ENCODE results near the gene MBD5. TPM values are rescaled to one million over a fixed set of nuclear protein-coding genes. Genes with fewer than 3 reads are reported as not detected.

MBD5 gene
- total and polyA plus RNA-seq, 5 donors = 5.6 to 37.0 (median 33.9) TPM

- Histone ChIP-seq H3K27me3 (ENCODE audit: control insufficient read depth, insufficient read depth) (no peaks in the 10 kb centered on the region), H3K27ac (ENCODE audit: low read length) (no peak overlapping the region), H3K4me3 (ENCODE audit: low read length) (no peak overlapping the region), H3K9me3 (ENCODE audit: control insufficient read depth, low read length) (no peaks in the 10 kb centered on the region), H3K4me1 (ENCODE audit: control insufficient read depth, insufficient read depth, low read length) (no peaks in the 10 kb centered on the region)
- DNase-seq (no peak), ATAC-seq (no peak)
- intact Hi-C loops (cut with DNase I) = no loop called here
- WGBS = 85% methylated on average over 3 of the region's 3 CpGs
These were observed 458.5 kb downstream of the MBD5 start for GRCh38 chr2:148479398-148479797.

- 46% methylated on average over 4 of the region's 4 CpGs for WGBS
- Histone ChIP-seq H3K4me3 (ENCODE audit: low read length) (no peak overlapping the region), H3K9me3 (ENCODE audit: control insufficient read depth, low read length) (no peaks in the 10 kb centered on the region), H3K4me1 (ENCODE audit: control insufficient read depth, insufficient read depth, low read length) (no peaks in the 10 kb centered on the region), H3K27me3 (ENCODE audit: control insufficient read depth, insufficient read depth) (no peaks in the 10 kb centered on the region), H3K27ac (ENCODE audit: low read length) (no peak overlapping the region)
- DNase-seq = no peak
- intact Hi-C loops (cut with DNase I) = no loop called here
- no peak for ATAC-seq
These were observed 462.8 kb downstream of the MBD5 start for GRCh38 chr2:148483665-148484064.

DNA sequence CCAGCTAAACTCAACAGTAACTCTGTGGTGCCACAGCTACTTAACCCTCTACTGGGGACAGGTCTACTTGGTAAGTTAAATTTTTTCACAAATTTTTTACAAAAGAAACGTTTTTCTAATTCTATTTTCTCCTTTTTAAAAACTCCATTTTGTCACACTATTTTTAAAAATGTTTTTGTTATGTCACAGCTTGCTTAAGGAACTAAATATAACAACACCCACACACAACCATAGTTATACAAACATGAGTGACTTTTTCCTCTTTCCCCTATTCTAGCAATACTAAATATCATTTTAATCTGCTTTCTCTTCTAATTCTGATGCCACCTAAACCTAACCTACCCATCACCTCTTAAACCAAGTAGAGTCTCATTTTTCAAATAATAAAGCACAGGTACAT lies 463.2 kb downstream of the MBD5 start:
- WGBS = 46% methylated on average over 1 of the region's 1 CpG
- Histone ChIP-seq H3K4me3 (ENCODE audit: low read length) (no peak overlapping the region), H3K27me3 (ENCODE audit: control insufficient read depth, insufficient read depth) (no peaks in the 10 kb centered on the region), H3K27ac (ENCODE audit: low read length) (no peak overlapping the region), H3K4me1 (ENCODE audit: control insufficient read depth, insufficient read depth, low read length) (no peaks in the 10 kb centered on the region), H3K9me3 (ENCODE audit: control insufficient read depth, low read length) (no peaks in the 10 kb centered on the region)
- intact Hi-C loops (cut with DNase I) = no loop called here
- DNase-seq (no peak), ATAC-seq (no peak)

DNA sequence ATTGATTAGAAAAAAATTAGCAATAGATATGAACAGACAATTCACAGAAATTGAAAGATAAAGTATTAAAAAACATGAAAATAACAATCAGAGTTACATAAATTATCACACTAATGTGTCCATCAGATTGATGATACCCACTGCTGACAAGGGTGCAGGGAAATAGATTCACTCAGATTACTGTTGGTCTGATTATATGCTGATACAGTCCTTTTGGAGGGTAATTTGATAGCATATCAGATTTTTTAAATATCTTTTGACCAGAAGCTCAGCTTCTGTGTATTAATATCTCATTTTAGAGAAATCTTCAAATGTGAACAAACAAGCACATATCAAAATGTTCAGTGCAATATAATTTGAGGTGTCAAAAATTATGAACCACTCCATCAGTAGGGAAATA lies 465.8 kb downstream of the MBD5 start:
- Histone ChIP-seq H3K27ac (ENCODE audit: low read length) (no peak overlapping the region), H3K4me3 (ENCODE audit: low read length) (no peak overlapping the region), H3K4me1 (ENCODE audit: control insufficient read depth, insufficient read depth, low read length) (no peaks in the 10 kb centered on the region), H3K9me3 (ENCODE audit: control insufficient read depth, low read length) (no peaks in the 10 kb centered on the region), H3K27me3 (ENCODE audit: control insufficient read depth, insufficient read depth) (no peaks in the 10 kb centered on the region)
- no peak for DNase-seq
- no peak for ATAC-seq
- intact Hi-C loops (cut with DNase I) = no loop called here

DNA sequence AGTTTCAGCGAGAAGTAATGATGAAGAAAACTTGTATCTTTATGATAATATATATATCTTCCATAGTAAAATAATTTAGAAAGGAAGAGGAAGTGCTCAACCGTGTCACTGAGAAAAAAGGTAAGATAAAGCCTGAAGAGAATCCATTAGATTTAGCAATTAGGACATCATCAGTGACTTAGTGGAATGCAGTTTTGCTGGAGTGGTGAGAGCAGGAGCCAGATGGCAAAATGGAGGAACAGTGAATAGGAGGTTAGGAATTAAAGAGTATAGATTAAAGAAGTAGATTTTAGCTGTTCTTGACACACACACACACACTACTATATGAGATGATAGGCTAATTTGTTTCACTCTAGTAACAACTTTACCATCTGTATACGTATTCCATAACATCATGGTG lies 466.5 kb downstream of the MBD5 start:
- WGBS = 84% methylated on average over 3 of the region's 3 CpGs
- Histone ChIP-seq H3K4me1 (ENCODE audit: control insufficient read depth, insufficient read depth, low read length) (no peaks in the 10 kb centered on the region), H3K27ac (ENCODE audit: low read length) (no peak overlapping the region), H3K4me3 (ENCODE audit: low read length) (no peak overlapping the region), H3K9me3 (ENCODE audit: control insufficient read depth, low read length) (no peaks in the 10 kb centered on the region), H3K27me3 (ENCODE audit: control insufficient read depth, insufficient read depth) (no peaks in the 10 kb centered on the region)
- ATAC-seq = no peak
- DNase-seq = no peak
- intact Hi-C loops (cut with DNase I) = no loop called here

DNA sequence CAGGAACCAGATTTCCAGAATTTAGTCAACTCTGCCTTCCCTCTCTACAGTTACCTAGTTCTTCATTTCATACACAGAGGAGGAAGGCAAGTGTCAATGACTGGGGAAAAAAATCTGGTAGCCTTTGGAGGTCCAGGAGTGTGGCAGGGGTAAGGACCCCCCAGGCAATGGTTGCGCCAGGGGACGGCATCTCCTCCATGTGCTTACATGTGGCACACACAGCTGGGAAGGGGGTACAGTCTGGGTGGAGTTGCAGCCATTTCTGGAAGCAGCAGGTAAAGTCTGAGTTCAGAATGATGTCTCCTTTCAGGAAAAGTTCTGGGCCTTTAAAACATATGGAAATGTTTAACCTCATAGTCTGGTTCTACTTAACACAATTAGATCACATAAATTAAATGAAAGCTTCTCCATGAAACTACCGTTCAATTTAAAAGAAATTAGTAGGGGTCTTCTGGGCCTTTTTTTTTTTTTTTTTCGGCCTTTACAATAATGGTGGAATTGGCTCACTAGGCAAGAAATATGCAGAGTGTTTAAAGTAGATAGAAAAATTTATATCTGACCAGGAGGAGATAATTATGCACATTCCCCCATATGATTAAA lies 470.0 kb downstream of the MBD5 start:
- no peaks in the 10 kb centered on the region for H3K27me3 ChIP-seq (ENCODE audit: control insufficient read depth, insufficient read depth)
- no peak overlapping the region for H3K4me3 ChIP-seq (ENCODE audit: low read length)
- DNase-seq (no peak), ATAC-seq (no peak)
- no peaks in the 10 kb centered on the region for H3K4me1 ChIP-seq (ENCODE audit: control insufficient read depth, insufficient read depth, low read length)
- WGBS = 95% methylated on average over 4 of the region's 4 CpGs
- no peak overlapping the region for H3K27ac ChIP-seq (ENCODE audit: low read length)
- H3K9me3 ChIP-seq (ENCODE audit: control insufficient read depth, low read length) = no peaks in the 10 kb centered on the region
- intact Hi-C loops (cut with DNase I) = no loop called here

DNA sequence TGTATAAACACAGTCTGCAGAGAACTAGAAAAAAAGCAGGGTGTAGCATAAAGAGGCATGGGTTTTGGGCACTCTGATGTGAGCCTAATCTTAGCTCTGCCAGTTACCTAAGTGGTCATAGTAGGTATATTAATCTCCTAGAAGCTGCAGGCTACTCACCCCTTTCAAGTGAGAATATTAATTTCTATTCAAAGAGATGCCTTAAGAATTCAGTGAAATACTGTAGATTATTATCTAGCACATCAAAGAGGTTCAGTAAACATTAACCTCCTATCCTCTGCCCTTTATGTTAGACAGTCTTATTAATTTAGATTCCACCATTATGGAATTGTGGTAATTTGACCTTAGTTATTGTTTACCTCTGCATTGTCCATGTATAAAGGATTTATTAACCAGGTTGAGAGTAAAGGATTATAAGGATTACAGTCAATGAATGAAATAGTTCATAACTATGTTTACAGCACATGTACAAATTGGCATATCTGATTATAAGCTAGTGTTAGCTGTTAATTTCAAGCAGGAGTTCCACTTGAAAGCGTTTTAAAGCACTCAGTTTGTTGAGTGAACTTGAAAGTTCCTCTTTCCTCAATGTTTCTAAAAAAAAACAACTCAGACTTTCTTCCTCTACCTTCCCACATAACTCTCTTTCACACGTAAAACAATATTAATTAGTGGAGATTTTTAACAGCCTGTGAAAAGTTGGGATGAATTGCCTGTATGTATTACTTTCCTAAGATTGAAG lies 473.1 kb downstream of the MBD5 start:
- intact Hi-C loops (cut with DNase I) = no loop called here
- H3K9me3 ChIP-seq (ENCODE audit: control insufficient read depth, low read length) = no peaks in the 10 kb centered on the region

DNA sequence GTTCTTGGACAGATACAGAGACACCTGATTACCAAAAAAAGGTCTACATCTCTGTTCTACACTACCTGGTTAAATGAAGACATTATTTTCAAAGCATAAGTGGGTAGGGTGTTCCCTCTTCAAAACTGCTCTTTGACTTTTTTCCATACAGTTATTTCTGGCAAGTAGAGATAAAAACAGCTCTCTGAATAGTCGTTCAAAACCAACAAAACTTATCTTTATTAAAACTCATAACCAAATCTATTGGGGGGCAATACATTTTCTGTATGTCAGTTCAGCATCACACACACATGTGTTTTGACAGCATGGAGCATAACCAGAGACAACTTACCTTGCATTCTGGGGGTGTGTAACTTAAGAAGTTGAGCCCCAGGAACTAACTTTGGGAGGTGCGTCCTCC lies 474.7 kb downstream of the MBD5 start:
- no peaks in the 10 kb centered on the region for H3K9me3 ChIP-seq (ENCODE audit: control insufficient read depth, low read length)
- no peaks in the 10 kb centered on the region for H3K4me1 ChIP-seq (ENCODE audit: control insufficient read depth, insufficient read depth, low read length)
- no peaks in the 10 kb centered on the region for H3K27me3 ChIP-seq (ENCODE audit: control insufficient read depth, insufficient read depth)
- ATAC-seq (no peak), DNase-seq (no peak)
- no peak overlapping the region for H3K4me3 ChIP-seq (ENCODE audit: low read length)
- 58% methylated on average over 2 of the region's 2 CpGs for WGBS
- intact Hi-C loops (cut with DNase I) = no loop called here
- H3K27ac ChIP-seq (ENCODE audit: low read length) = no peak overlapping the region

More for the DNA sequence above, 473.1 kb downstream of the MBD5 start:
- Histone ChIP-seq H3K27ac (ENCODE audit: low read length) (no peak overlapping the region), H3K27me3 (ENCODE audit: control insufficient read depth, insufficient read depth) (no peaks in the 10 kb centered on the region), H3K4me1 (ENCODE audit: control insufficient read depth, insufficient read depth, low read length) (no peaks in the 10 kb centered on the region), H3K4me3 (ENCODE audit: low read length) (no peak overlapping the region)
- WGBS = 85% methylated on average over 2 of the region's 2 CpGs
- ATAC-seq = no peak
- no peak for DNase-seq

DNA sequence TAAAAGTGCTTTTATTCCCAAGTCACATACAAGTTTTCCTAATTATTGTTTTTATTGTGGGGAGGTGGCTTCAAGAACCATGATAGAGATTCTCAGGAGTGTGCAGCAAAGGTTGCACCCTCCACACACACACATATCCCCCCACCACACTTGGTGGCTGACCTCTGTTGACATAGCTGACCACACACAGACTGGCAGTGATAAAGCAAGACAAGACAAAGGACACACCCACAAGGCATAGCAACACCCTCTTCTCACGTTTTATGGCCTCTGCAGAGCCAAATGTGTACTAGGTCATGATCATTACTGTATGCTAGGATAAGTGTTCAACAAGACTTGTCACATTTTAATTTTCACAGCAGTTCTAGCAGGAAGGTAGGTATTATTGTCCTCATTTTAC lies 480.7 kb downstream of the MBD5 start:
- no peaks in the 10 kb centered on the region for H3K27me3 ChIP-seq (ENCODE audit: control insufficient read depth, insufficient read depth)
- WGBS = 27% methylated on average over 1 of the region's 1 CpG
- intact Hi-C loops (cut with DNase I) = loop anchor here in 2 of 4 donors (10.0 kb wide), 2 partner anchors 557 to 567 kb away; no protein-coding TSS in a partner anchor
- no peaks in the 10 kb centered on the region for H3K9me3 ChIP-seq (ENCODE audit: control insufficient read depth, low read length)
- no peak overlapping the region for H3K27ac ChIP-seq (ENCODE audit: low read length)
- DNase-seq (no peak), ATAC-seq (no peak)
- no peak overlapping the region for H3K4me3 ChIP-seq (ENCODE audit: low read length)
- no peaks in the 10 kb centered on the region for H3K4me1 ChIP-seq (ENCODE audit: control insufficient read depth, insufficient read depth, low read length)

- H3K27me3 ChIP-seq (ENCODE audit: control insufficient read depth, insufficient read depth) = no peaks in the 10 kb centered on the region
- WGBS = 81% methylated on average over 2 of the region's 2 CpGs
- H3K27ac ChIP-seq (ENCODE audit: low read length) = no peak overlapping the region
- H3K4me1 ChIP-seq (ENCODE audit: control insufficient read depth, insufficient read depth, low read length) = no peaks in the 10 kb centered on the region
- DNase-seq (no peak), ATAC-seq (no peak)
- intact Hi-C loops (cut with DNase I) = loop anchor here in 2 of 4 donors (10.0 kb wide), 2 partner anchors 559 to 569 kb away; no protein-coding TSS in a partner anchor
- no peak overlapping the region for H3K4me3 ChIP-seq (ENCODE audit: low read length)
- no peaks in the 10 kb centered on the region for H3K9me3 ChIP-seq (ENCODE audit: control insufficient read depth, low read length)
These were observed 482.6 kb downstream of the MBD5 start for GRCh38 chr2:148503516-148503915.

DNA sequence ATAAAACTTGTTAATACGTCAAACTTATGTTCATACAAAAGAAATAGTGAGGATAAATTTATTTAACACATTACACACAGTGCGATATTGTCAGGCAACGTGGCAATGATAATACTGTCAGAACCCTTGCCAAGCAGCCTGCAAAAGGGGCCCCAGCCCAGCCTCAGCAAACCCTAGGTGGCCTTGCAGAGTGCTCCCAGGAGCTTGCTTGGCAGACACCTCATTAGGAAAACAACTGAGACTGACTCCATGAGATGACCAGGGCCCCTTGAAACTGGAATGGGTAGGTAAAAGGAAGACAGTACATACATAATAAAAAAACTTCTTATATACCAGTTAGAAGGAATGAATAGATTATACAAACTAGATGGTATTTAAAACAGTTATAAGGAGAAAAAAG lies 487.1 kb downstream of the MBD5 start:
- intact Hi-C loops (cut with DNase I) = loop anchor here in 2 of 4 donors (10.0 kb wide), 2 partner anchors 563 to 573 kb away; no protein-coding TSS in a partner anchor
- no peak for ATAC-seq
- Histone ChIP-seq H3K4me3 (ENCODE audit: low read length) (no peak overlapping the region), H3K27me3 (ENCODE audit: control insufficient read depth, insufficient read depth) (no peaks in the 10 kb centered on the region), H3K9me3 (ENCODE audit: control insufficient read depth, low read length) (no peaks in the 10 kb centered on the region), H3K27ac (ENCODE audit: low read length) (no peak overlapping the region), H3K4me1 (ENCODE audit: control insufficient read depth, insufficient read depth, low read length) (no peaks in the 10 kb centered on the region)
- 64% methylated on average over 3 of the region's 3 CpGs for WGBS
- no peak for DNase-seq

Data from right cardiac atrium (tissue), 5 donors.